GM10266 (cell line): ENCODE measurements around the gene SIN3A.

Experiments used
- DNase-seq: peaks from one replicate; pipeline ENCODE4 v3.0.0; 2012; ENCODE audit errors: extremely low spot score
- CTCF ChIP-seq: IDR thresholded peaks from 2 replicates; pipeline ENCODE4 v1.5.1; 2012; ENCODE audit warnings: mild to moderate bottlenecking, low read depth; ENCODE audit not compliant: control insufficient read depth, insufficient read depth; ENCODE audit errors: missing control alignments

SIN3A gene

GRCh38 chr15:75460646-75461045, 9.2 kb upstream of the SIN3A start:
- DNase-seq, result no peak
- TF ChIP-seq CTCF, result no peak

DNA sequence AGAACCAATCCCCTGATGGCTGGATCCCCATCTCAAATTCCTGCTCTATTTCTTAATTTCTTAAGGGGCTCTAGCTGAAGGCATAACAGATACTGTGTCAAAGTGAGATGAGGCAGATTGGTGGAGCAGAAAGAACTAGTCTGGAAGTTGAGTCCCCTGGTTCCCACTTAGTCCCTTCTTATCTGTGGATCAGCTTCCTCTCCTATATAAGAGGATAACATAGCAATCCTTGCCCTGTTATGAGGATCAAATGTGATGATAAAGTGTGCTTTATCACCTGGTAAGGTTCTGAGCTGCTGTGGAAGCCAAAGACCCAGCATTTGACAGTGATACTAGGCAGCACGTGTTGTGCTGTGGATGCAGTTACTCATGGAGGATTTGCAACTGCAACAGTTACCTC, 8.1 kb upstream of the SIN3A start:
- DNase-seq, result no peak
- no peak for TF ChIP-seq CTCF

DNA sequence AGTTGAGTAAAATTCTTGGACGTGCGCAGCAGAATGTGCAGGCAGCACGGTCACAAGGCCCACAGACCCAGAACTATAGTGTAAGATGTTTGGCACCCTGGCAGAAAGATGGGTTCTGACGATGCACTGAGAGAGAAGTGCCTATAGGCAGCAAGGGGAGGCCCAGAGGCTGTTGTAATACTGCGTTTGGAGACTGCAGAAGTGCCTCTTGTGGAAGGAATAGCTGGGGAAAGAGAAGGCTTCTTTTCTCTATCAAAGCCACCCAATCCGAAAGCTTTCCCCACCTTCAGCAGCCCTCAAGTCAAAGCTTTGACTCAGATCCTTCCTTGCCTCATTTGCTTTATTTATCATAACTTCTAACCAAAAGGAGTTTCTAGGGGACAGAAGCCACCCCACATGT, 5.2 kb upstream of the SIN3A start:
- DNase-seq, result no peak
- TF ChIP-seq CTCF, result no peak

GRCh38 chr15:75455982-75456531, 4.6 kb upstream of the SIN3A start:
- no peak for TF ChIP-seq CTCF
- DNase-seq, result peak; percentile 49

GRCh38 chr15:75455424-75455981, 4.0 kb upstream of the SIN3A start:
- DNase-seq, result peak; percentile 87
- TF ChIP-seq CTCF, result no peak

DNA sequence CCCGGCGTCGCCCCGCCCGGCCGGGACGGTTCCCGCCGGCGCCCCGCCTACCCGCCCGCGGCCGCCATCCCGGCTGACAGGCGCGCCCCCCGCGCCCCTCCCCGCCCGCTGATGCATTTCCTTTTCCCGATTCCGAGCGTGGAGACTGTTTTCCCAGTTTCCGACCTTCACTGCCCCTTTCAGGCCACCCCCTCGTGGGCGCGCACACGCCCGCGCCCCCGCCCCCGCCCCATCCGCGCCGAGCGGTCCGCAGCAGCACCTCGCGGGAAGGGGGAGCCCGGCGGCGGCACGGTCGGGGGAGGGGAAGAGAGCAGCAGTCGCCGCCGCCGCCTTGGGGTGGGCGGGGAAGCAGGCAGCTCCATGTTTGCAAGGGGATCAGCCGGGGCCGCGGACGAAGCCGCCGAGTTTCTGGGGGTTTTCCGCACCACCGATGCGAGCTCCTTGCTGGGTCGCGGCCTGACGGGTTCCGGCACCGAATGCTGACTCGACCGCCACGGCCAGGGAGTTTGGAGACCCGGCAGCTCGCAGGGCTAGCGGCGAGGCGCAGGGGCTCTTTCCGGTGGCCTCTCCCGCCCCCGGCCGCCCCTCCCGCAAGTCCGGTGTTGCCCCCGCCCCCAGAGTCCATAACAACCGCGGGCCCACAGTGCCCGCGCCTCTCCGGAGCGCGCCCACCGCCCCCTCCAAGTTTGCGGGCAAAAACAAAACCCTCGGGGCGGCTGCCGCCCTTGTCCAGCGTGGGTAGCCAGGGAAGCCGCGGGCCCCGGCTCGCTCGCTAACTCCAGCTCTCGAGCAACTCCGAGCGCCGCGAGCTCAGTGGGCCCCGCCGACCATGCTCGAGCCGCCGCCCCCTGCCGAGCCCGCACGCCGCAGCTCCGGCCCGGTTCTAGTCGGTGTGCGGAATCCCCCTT, 3.2 kb upstream of the SIN3A start:
- DNase-seq, result peak; percentile 76
- TF ChIP-seq CTCF, result peak; percentile 5

DNA sequence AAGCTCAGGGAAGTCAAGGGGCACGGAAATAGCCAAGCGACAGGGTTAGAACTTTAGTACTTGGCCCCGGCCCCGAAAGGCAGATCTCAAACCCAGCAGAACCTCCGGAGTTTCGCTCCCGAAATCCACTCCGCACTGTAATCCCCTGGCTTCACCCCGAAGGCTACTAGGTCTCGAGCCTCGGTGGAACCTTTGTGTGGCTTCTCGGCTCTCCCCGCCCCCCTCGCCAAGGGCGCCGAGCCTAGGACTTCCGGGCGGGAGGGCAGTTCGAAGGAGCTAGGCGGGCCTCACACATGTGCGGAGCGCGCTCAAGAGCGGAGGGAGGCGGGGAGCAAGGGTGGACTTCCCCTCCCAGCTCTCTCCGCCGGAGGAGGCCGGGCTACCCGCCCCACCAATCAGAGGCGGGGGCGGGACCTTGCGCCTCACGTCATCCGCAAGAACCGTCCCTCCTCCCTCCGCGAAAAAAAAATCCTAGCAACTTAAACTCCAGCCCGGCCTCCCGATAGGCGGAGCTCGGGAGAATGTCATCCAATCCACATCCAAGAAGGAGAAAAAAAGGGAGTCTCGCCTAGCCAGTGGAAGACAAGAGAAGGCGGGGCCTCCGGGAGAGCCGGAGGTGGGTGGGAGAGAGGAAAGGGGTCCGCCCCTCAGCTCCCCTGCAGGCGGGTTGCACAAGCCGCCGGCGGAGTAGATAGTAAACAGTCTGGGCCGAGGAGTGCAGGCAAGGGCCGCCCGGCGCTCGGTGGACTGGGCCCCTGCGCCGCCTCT, 2.4 kb upstream of the SIN3A start:
- no peak for TF ChIP-seq CTCF

More for the DNA sequence above, 2.4 kb upstream of the SIN3A start:
- DNase-seq, result peak; percentile 98
